Natural killer cell (primary cell): ENCODE data around the gene FYN. TPM values are rescaled to one million over a fixed set of nuclear protein-coding genes. Genes with fewer than 3 reads are reported as not detected.

Source experiments
- ATAC-seq, 3 donors: fragments of 150-1000 bp in 2 of 3; fragments of 200-7000 bp in 1 of 3; cut with Tn5 transposase; 1 replicate in 1 of 3; 2 replicates in 2 of 3; pipeline ENCODE4 v1.10.0; 2021; ENCODE audit warnings: mild to moderate bottlenecking in 2 of 3, moderate library complexity in 2 of 3
- DNase-seq, 2 donors: peaks; one replicate each; pipeline versions ENCODE4 v3.0.0 to v3.0.0-alpha.2; 2013 to 2021; ENCODE audit warnings: mixed read lengths in 1 of 2
- H3K27ac ChIP-seq: one replicate; pipeline ENCODE4 v1.5.1; 2013; ENCODE audit warnings: mild to moderate bottlenecking, low read length
- H3K27me3 ChIP-seq: one replicate; pipeline ENCODE4 v1.6.1; 2013; ENCODE audit warnings: low read length; ENCODE audit not compliant: control insufficient read depth, insufficient read depth
- H3K36me3 ChIP-seq: one replicate; pipeline ENCODE4 v1.6.1; 2013; ENCODE audit warnings: low read length; ENCODE audit not compliant: control insufficient read depth, insufficient read depth
- H3K4me1 ChIP-seq: one replicate; pipeline ENCODE4 v1.6.1; 2013; ENCODE audit warnings: low read length; ENCODE audit not compliant: control insufficient read depth, insufficient read depth
- H3K4me3 ChIP-seq: one replicate; pipeline ENCODE4 v1.5.1; 2013; ENCODE audit warnings: low read length
- H3K9me3 ChIP-seq: one replicate; pipeline ENCODE4 v1.6.1; 2013; ENCODE audit warnings: low read length; ENCODE audit not compliant: control insufficient read depth, insufficient read depth
- H3K27ac Mint-ChIP-seq, 2 donors: one replicate each; pipeline ENCODE4 v1.8.0; 2022; ENCODE audit warnings: mild to moderate bottlenecking in 2 of 2, mixed read lengths in 2 of 2, moderate library complexity in 1 of 2
- H3K27me3 Mint-ChIP-seq, 2 donors: one replicate each; pipeline ENCODE4 v1.8.0; 2022; ENCODE audit warnings: low read depth in 2 of 2, mixed read lengths in 2 of 2
- H3K36me3 Mint-ChIP-seq: one replicate; pipeline ENCODE4 v1.8.0; 2022; ENCODE audit warnings: mixed read lengths
- H3K4me1 Mint-ChIP-seq, 2 donors: one replicate each; pipeline ENCODE4 v1.8.0; 2022; ENCODE audit warnings: mixed read lengths in 2 of 2
- H3K4me3 Mint-ChIP-seq: one replicate; pipeline ENCODE4 v1.8.0; 2022; ENCODE audit warnings: mild to moderate bottlenecking, moderate library complexity, mixed read lengths
- H3K9me3 Mint-ChIP-seq, 2 donors: one replicate each; pipeline ENCODE4 v1.8.0; 2022; ENCODE audit warnings: mixed read lengths in 2 of 2
- WGBS: methylation state at CpG from one replicate; pipeline ENCODE4 v1.1.7; 2013; ENCODE audit warnings: missing lambda C conversion rate; ENCODE audit not compliant: insufficient coverage; 5-methylcytosine and 5-hydroxymethylcytosine counted together
- intact Hi-C: fragments of 100-400 bp; cut with micrococcal nuclease; formaldehyde crosslinking; loops from one replicate; pipeline ENCODE4 v1.14.2; 2022
- total RNA-seq, 4 donors: library from RNA; stranded (reverse); fragments of 120-200 nt in 1 of 4; gene quantifications; one replicate each; pipeline versions ENCODE4 v1.2.3 to v1.2.4, GENCODE V29; 2013 to 2022
- TF ChIP-seq, protein P1 (sequence below): fragments of 200-600 bp; IDR thresholded peaks from one replicate; pipeline ENCODE4 v1.8.0; 2022; ENCODE audit warnings: antibody characterized with exemption

FYN gene
- total RNA-seq, 3 donors from 2014 or later (not counting 1 experiment from before 2014, with no cell fraction given), result 616 to 757 (median 713) TPM

DNA sequence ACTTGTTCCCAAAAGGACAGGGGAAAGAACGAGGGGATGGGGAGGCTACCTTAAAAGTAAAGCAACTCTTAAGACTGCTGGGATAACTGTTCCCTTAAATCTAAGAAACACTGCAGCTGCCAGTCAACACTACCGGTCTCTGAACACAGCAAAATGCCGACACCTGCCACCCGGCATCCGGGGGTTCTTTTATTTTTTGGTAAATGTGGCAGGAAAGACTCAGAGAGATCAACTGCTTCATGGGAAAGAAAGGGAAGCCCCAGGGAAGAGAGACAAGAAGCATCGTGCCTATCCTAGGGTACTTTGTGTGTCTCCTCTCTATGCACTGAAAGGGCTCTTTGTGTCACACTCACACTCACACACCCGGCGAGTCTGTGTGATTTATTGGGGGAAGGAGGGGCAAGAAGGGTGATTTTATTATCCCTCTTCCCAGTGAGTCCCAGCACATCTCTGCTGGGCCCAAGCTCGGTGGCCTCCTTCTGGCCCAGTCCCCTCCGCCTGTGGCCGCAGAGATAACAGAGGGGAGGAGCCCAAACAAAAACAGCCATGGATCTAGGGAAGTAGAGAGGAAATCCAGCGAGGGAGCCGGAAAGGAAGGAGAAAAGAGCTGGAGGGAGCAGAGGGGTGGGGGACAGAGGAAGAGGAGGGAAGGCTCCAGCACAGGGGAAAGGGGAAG lies 1.4 kb downstream of the FYN start:
- H3K36me3 Mint-ChIP-seq, result no peaks in the 10 kb centered on the region
- peak overlapping the region; percentile 70 for H3K4me3 ChIP-seq
- peak overlapping the region; percentile 75 to 97 for H3K27ac Mint-ChIP-seq
- no peaks in the 10 kb centered on the region for H3K36me3 ChIP-seq
- H3K9me3 Mint-ChIP-seq, result no peaks in the 10 kb centered on the region
- H3K4me1 Mint-ChIP-seq, result peaks cover 64 to 68% of the 10 kb centered on the region in 2 donors
- WGBS, result under 1% methylated on average over 10 of the region's 13 CpGs
- H3K27me3 Mint-ChIP-seq, result no peaks in the 10 kb centered on the region
- H3K27ac ChIP-seq, result peak overlapping the region; percentile 86
- H3K4me1 ChIP-seq, result peaks cover 30% of the 10 kb centered on the region
- H3K27me3 ChIP-seq, result no peaks in the 10 kb centered on the region
- intact Hi-C loops, result loop anchor here (2.0 to 5.0 kb wide), 10 partner anchors 17 to 613 kb away; partner anchors contain the start of genes FAM229B and TUBE1
- TF ChIP-seq, protein P1, sequence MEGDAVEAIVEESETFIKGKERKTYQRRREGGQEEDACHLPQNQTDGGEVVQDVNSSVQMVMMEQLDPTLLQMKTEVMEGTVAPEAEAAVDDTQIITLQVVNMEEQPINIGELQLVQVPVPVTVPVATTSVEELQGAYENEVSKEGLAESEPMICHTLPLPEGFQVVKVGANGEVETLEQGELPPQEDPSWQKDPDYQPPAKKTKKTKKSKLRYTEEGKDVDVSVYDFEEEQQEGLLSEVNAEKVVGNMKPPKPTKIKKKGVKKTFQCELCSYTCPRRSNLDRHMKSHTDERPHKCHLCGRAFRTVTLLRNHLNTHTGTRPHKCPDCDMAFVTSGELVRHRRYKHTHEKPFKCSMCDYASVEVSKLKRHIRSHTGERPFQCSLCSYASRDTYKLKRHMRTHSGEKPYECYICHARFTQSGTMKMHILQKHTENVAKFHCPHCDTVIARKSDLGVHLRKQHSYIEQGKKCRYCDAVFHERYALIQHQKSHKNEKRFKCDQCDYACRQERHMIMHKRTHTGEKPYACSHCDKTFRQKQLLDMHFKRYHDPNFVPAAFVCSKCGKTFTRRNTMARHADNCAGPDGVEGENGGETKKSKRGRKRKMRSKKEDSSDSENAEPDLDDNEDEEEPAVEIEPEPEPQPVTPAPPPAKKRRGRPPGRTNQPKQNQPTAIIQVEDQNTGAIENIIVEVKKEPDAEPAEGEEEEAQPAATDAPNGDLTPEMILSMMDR, result no peak
- peak overlapping the region; percentile 98 for H3K4me3 Mint-ChIP-seq
- ATAC-seq, result peak in 1 of 3 donors; percentile 1
- H3K9me3 ChIP-seq, result no peaks in the 10 kb centered on the region
- peak; percentile 29 to 56 for DNase-seq

DNA sequence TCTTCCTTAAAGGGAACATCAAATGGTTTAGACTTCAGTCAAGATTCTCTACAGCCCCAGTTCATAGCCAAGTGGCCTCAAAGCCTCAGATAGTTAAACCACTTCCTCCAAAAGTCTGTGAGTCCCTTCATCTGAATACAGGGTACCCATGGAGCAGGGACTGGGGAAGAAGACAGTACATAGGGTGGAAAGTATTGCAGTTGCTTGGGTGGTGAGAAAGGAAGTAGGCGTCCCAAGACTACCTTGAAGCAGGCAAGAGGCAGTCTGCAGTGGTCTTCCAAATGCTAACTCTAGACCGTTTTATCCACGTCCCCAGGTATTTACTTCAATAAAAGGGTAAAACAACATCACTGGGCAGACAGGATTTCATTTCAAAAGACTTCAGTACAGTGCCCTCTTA lies 2.0 kb downstream of the FYN start:
- 1% methylated on average over 3 of the region's 3 CpGs for WGBS
- H3K27ac Mint-ChIP-seq, result peak overlapping the region; percentile 75 to 97
- peak in 1 of 2 donors; percentile 70 for DNase-seq

GRCh38 chr6:111870742-111871064 lies 2.5 kb downstream of the FYN start:
- peaks cover 75 to 77% of the 10 kb centered on the region in 2 donors for H3K4me1 Mint-ChIP-seq
- peaks cover 39% of the 10 kb centered on the region for H3K4me1 ChIP-seq

More for the DNA sequence above, 2.0 kb downstream of the FYN start:
- intact Hi-C loops, result loop anchor here (2.0 to 5.0 kb wide), 6 partner anchors 16 to 216 kb away; partner anchors contain the start of genes FAM229B and TUBE1
- ATAC-seq, result peak in 1 of 3 donors; percentile 3
- Histone ChIP-seq H3K27me3 (no peaks in the 10 kb centered on the region), H3K4me3 (peak overlapping the region; percentile 70), H3K4me1 (peaks cover 36% of the 10 kb centered on the region), H3K9me3 (no peaks in the 10 kb centered on the region), H3K27ac (peak overlapping the region; percentile 86), H3K36me3 (no peaks in the 10 kb centered on the region)
- Mint-ChIP-seq H3K27me3 (no peaks in the 10 kb centered on the region), H3K36me3 (no peaks in the 10 kb centered on the region), H3K4me3 (peak overlapping the region; percentile 98), H3K4me1 (peaks cover 70 to 72% of the 10 kb centered on the region in 2 donors), H3K9me3 (no peaks in the 10 kb centered on the region)
- TF ChIP-seq, protein P1, result no peak

More at GRCh38 chr6:111870742-111871064, 2.5 kb downstream of the FYN start:
- Histone ChIP-seq H3K36me3 (no peaks in the 10 kb centered on the region), H3K9me3 (no peaks in the 10 kb centered on the region), H3K27me3 (no peaks in the 10 kb centered on the region), H3K4me3 (peak overlapping the region; percentile 70), H3K27ac (peak overlapping the region; percentile 86)
- no peak for ATAC-seq
- Mint-ChIP-seq H3K9me3 (no peaks in the 10 kb centered on the region), H3K27me3 (no peaks in the 10 kb centered on the region), H3K4me3 (peak overlapping the region; percentile 98), H3K36me3 (no peaks in the 10 kb centered on the region), H3K27ac (peak overlapping the region; percentile 75 to 97)
- TF ChIP-seq, protein P1, result no peak
- intact Hi-C loops, result loop anchor here (2.0 to 5.0 kb wide), 6 partner anchors 16 to 217 kb away; partner anchors contain the start of genes FAM229B and TUBE1
- WGBS, result 82% methylated on average over 1 of the region's 4 CpGs
- no peak for DNase-seq
